Activated CD8-positive, alpha-beta memory T cell treated with anti-CD3 and anti-CD28 coated beads for 4 hours (primary cell): Measurements from ENCODE around the gene ATAT1.

Experiments
- DNase-seq, 2 donors: peaks; one replicate each; pipeline ENCODE4 v3.0.0-alpha.2; 2020; ENCODE audit warnings: low read depth in 2 of 2

ATAT1 gene

GRCh38 chr6:30684386-30685156 is 57.9 kb downstream of the ATAT1 start:
- peak in 1 of 2 donors; percentile 31 for DNase-seq

- DNase-seq: no peak
Measured at GRCh38 chr6:30685157-30686008, 58.7 kb downstream of the ATAT1 start.

- DNase-seq: peak; percentile 73 to 76
Measured at GRCh38 chr6:30686009-30686907, 59.6 kb downstream of the ATAT1 start, which contains the start of gene PPP1R18. PPP1R18 (minus strand) TSS chr6:30686645; CDS start chr6:30686018, 627 bp downstream.

- DNase-seq: peak; percentile 57 to 67
Measured at GRCh38 chr6:30686908-30687658, 60.4 kb downstream of the ATAT1 start.

- DNase-seq: no peak
Measured at GRCh38 chr6:30687659-30688431, 61.2 kb downstream of the ATAT1 start.

GRCh38 chr6:30688569-30688968 is 61.9 kb downstream of the ATAT1 start:
- no peak for DNase-seq

- no peak for DNase-seq
Measured at GRCh38 chr6:30689022-30689865, 62.6 kb downstream of the ATAT1 start.

GRCh38 chr6:30689985-30690384 is 63.3 kb downstream of the ATAT1 start:
- no peak for DNase-seq

GRCh38 chr6:30690403-30691207 is 63.9 kb downstream of the ATAT1 start, which contains the start of gene NRM:
NRM (minus strand) TSS chr6:30690984; CDS start chr6:30690974, 10 bp downstream.
- DNase-seq: peak; percentile 35 to 42

GRCh38 chr6:30691208-30691847 is 64.7 kb downstream of the ATAT1 start:
- no peak for DNase-seq
